Chondrocyte (in vitro differentiated cells): Measurements from ENCODE around the gene NKIRAS2. TPM values are rescaled to one million over a fixed set of nuclear protein-coding genes. Genes with fewer than 3 reads are reported as not detected.
A peak's percentile ranks its signal among the peaks of the same experiment; 100 is the strongest.

Experiments
- DNase-seq: peaks from one replicate; pipeline ENCODE4 v3.0.0; 2021; ENCODE audit warnings: mixed read lengths, low spot score
- H3K27ac Mint-ChIP-seq: one replicate; pipeline ENCODE4 v1.8.0; 2021; ENCODE audit warnings: mild to moderate bottlenecking, moderate library complexity, mixed read lengths; ENCODE audit not compliant: unreplicated experiment
- H3K27me3 Mint-ChIP-seq: 2 replicates; pipeline ENCODE4 v1.8.0; 2021; ENCODE audit warnings: low read depth, mixed read lengths
- H3K36me3 Mint-ChIP-seq: 2 replicates; pipeline ENCODE4 v1.8.0; 2021; ENCODE audit warnings: low read depth, mixed read lengths
- H3K4me1 Mint-ChIP-seq: 2 replicates; pipeline ENCODE4 v1.8.0; 2021; ENCODE audit warnings: low read depth, mild to moderate bottlenecking, mixed read lengths
- H3K4me3 Mint-ChIP-seq: one replicate; pipeline ENCODE4 v1.8.0; 2021; ENCODE audit warnings: mild to moderate bottlenecking, moderate library complexity, mixed read lengths; ENCODE audit not compliant: unreplicated experiment
- H3K9me3 Mint-ChIP-seq: 2 replicates; pipeline ENCODE4 v1.8.0; 2021; ENCODE audit warnings: low read depth, mixed read lengths
- total RNA-seq: library from RNA; stranded (reverse); gene quantifications from 3 replicates; pipeline ENCODE4 v1.2.1, GENCODE V29; 2021
- TF ChIP-seq, protein P1 (sequence below): fragments of 200-600 bp; sonication (generic); IDR thresholded peaks from 2 replicates; pipeline ENCODE4 v1.5.0; 2021; ENCODE audit warnings: antibody characterized with exemption, mild to moderate bottlenecking, moderate library complexity

The NKIRAS2 gene
- total RNA-seq, 1 donor from 2014 or later, result 56.9 TPM

DNA sequence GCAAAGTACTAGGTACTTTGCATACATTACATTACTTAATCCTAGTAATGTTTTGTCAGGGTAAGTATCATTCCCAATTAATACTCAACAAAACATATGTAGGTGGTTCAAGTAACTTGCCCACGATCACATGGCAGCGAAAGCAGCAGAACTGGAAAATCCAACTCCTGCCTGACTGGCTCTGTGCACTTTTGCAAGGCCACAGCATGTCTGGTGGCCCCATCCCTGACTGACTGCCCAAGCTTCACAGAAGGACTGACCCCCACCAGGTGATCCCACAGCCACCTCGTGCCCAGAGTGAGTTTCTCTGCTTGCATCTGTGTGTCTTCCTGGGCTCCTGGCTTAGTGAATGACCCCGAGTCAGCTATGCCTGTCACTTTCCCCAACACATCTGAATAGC is 41.9 kb upstream of the NKIRAS2 start:
- Mint-ChIP-seq H3K4me3 (no peak overlapping the region), H3K36me3 (peaks cover 29% of the 10 kb centered on the region), H3K27ac (peak overlapping the region; percentile 54), H3K9me3 (no peaks in the 10 kb centered on the region), H3K27me3 (no peaks in the 10 kb centered on the region), H3K4me1 (no peaks in the 10 kb centered on the region)
- TF ChIP-seq, protein P1, sequence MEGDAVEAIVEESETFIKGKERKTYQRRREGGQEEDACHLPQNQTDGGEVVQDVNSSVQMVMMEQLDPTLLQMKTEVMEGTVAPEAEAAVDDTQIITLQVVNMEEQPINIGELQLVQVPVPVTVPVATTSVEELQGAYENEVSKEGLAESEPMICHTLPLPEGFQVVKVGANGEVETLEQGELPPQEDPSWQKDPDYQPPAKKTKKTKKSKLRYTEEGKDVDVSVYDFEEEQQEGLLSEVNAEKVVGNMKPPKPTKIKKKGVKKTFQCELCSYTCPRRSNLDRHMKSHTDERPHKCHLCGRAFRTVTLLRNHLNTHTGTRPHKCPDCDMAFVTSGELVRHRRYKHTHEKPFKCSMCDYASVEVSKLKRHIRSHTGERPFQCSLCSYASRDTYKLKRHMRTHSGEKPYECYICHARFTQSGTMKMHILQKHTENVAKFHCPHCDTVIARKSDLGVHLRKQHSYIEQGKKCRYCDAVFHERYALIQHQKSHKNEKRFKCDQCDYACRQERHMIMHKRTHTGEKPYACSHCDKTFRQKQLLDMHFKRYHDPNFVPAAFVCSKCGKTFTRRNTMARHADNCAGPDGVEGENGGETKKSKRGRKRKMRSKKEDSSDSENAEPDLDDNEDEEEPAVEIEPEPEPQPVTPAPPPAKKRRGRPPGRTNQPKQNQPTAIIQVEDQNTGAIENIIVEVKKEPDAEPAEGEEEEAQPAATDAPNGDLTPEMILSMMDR, result no peak
- peak; percentile 25 for DNase-seq

DNA sequence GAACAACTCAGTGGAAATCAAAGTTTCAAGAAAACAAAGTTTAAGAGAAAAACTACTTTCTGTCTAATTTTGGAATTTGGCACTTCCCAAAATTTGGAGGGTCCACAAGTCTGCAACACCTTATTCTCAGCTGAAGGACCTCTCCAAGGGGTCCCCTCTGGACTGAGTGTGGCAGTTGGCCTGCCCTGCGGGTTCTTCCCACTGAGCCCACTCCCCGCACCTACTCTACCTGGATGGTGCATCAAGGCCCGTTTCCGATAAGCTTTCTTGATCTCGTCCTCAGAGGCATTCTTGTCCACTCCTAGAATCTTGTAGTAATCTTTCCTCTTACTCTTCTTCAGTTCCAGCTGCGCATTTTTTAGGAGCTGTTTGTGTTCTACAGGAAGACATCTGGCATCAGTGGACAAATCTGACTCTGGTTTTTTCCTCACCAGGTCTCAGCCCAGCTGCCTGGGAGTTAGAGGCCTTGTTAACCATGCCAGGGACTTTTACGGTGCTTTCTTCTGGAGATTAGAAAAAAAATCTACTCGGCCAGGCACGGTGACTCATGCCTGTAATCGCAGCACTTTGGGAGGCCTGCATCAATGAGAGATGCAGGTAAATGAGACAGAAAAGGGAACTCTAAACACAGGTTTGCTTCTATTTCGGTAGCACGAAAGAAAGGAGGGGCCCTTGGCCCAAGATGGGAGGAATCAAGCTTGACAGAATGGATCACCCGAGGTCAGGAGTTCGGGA is 37.7 kb upstream of the NKIRAS2 start:
- Mint-ChIP-seq H3K4me3 (no peak overlapping the region), H3K4me1 (no peaks in the 10 kb centered on the region)
- TF ChIP-seq, protein P1, result no peak

DNA sequence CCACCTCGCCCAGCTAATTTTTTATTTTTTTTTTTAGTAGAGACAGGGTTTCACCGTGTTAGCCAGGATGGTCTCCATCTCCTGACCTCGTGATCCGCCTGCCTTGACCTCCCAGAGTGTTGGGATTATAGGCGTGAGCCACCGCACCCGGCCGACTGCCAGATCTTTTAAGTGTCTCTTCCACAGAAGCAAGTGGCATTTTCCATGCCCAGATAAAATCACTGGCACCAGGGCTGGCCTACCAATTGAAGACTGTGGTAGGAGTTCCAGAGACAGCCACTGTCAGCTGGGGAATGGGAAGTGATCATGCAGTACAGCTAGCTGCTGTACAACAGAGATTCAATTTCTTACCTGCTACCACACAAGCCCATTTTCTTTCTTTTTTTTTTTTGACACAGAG is 35.4 kb upstream of the NKIRAS2 start:
- no peaks in the 10 kb centered on the region for H3K4me1 Mint-ChIP-seq
- H3K27me3 Mint-ChIP-seq, result no peaks in the 10 kb centered on the region
- TF ChIP-seq, protein P1, result no peak
- H3K4me3 Mint-ChIP-seq, result no peak overlapping the region
- H3K9me3 Mint-ChIP-seq, result no peaks in the 10 kb centered on the region
- no peak for DNase-seq
- H3K27ac Mint-ChIP-seq, result no peak overlapping the region
- H3K36me3 Mint-ChIP-seq, result peaks cover 32% of the 10 kb centered on the region

More for the DNA sequence above, 37.7 kb upstream of the NKIRAS2 start:
- Mint-ChIP-seq H3K27ac (no peak overlapping the region), H3K9me3 (no peaks in the 10 kb centered on the region), H3K36me3 (peaks cover 32% of the 10 kb centered on the region), H3K27me3 (no peaks in the 10 kb centered on the region)
- no peak for DNase-seq

DNA sequence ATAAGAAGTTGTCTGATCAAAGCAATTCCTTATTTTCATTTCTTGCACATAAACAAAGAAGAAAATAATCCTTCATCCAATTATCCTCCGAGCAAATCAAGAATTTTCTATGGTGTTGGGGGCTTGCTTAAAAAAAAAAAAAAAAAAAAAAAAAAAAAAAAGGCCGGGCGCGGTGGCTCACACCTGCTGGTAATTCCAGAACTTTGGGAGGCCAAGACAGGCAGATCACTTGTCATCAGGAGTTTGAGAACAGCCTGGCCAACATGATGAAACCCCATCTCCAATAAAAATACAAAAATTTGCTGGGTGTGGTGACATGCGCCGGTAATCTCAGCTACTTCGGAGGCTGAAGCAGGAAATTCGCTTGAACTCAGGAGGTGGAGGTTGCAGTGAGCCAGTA is 34.0 kb upstream of the NKIRAS2 start:
- Mint-ChIP-seq H3K36me3 (peaks cover 31% of the 10 kb centered on the region), H3K27me3 (no peaks in the 10 kb centered on the region), H3K4me3 (no peak overlapping the region), H3K4me1 (no peaks in the 10 kb centered on the region), H3K27ac (no peak overlapping the region), H3K9me3 (no peaks in the 10 kb centered on the region)
- DNase-seq, result no peak
- TF ChIP-seq, protein P1, result no peak

DNA sequence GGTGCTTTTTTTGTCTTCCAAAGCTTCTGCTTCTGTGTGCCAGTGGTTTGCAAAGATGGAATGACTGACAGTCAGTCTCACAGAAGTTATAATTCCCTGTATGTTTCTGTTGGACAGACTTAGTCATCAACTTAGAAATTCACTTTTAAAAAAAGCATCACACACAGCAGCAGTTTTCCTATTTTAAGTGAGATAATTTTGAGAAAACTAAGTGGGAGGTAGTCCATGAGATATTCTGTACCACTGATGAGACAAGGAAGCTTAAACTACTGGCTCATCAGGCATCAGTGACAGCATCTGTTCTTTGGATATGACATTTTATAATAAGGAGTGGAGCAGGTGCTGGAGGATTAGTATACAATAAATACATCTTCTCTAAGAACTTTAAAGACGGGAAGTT is 33.3 kb upstream of the NKIRAS2 start:
- Mint-ChIP-seq H3K36me3 (peaks cover 34% of the 10 kb centered on the region), H3K27me3 (no peaks in the 10 kb centered on the region), H3K27ac (no peak overlapping the region), H3K4me3 (no peak overlapping the region), H3K4me1 (no peaks in the 10 kb centered on the region), H3K9me3 (no peaks in the 10 kb centered on the region)
- TF ChIP-seq, protein P1, result no peak
- no peak for DNase-seq
